ENCODE results near the gene SORBS1.

GRCh38 chr10:95487994-95488393, 73.2 kb downstream of the SORBS1 start:
- TF ChIP-seq, protein P1, sequence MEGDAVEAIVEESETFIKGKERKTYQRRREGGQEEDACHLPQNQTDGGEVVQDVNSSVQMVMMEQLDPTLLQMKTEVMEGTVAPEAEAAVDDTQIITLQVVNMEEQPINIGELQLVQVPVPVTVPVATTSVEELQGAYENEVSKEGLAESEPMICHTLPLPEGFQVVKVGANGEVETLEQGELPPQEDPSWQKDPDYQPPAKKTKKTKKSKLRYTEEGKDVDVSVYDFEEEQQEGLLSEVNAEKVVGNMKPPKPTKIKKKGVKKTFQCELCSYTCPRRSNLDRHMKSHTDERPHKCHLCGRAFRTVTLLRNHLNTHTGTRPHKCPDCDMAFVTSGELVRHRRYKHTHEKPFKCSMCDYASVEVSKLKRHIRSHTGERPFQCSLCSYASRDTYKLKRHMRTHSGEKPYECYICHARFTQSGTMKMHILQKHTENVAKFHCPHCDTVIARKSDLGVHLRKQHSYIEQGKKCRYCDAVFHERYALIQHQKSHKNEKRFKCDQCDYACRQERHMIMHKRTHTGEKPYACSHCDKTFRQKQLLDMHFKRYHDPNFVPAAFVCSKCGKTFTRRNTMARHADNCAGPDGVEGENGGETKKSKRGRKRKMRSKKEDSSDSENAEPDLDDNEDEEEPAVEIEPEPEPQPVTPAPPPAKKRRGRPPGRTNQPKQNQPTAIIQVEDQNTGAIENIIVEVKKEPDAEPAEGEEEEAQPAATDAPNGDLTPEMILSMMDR (IDR thresholded peaks at IDR 0.05) = no peak
- no peak for TF ChIP-seq POLR2A (IDR thresholded peaks at IDR 0.05)

All from testis (tissue), 2 donors.